ENCODE data around the gene SPG7.

GRCh38 chr16:89552913-89553312 is 44.7 kb downstream of the SPG7 start:
- no peak for TF ChIP-seq POLR2A (IDR thresholded peaks at IDR 0.05; ENCODE audit: low read length)
- TF ChIP-seq GATA1 (IDR thresholded peaks at IDR 0.05; ENCODE audit: low read depth, low read length) = no peak
